ENCODE results near the gene PTP4A2. TPM values are rescaled to one million over a fixed set of nuclear protein-coding genes. Genes with fewer than 3 reads are reported as not detected.
"Not testable (repeated sequence)": the region's sequence is repeated elsewhere in the genome, so short reads cannot be mapped to it uniquely, and the experiment has no call there.

The PTP4A2 gene
- polyA plus RNA-seq, 1 experiment, result 239 TPM

- no peak for DNase-seq (ENCODE audit: low read depth)
- no peaks in the 10 kb centered on the region for H3K27me3 ChIP-seq (ENCODE audit: control insufficient read depth, insufficient read depth, low read length)
- H3K36me3 ChIP-seq (ENCODE audit: control insufficient read depth, insufficient read depth, low read length), result no peaks in the 10 kb centered on the region
- ChIA-PET POLR2A (no interaction called here), CTCF (interaction anchor here (1.0 to 6.8 kb wide), 4 partner anchors 12 to 16 kb away, joined by 3 to 42 read pairs (median 18); partner anchors contain the start of gene PTP4A2)
- TF ChIP-seq CTCF (IDR thresholded peaks at IDR 0.05; ENCODE audit: insufficient read depth, low read depth, low read length), result no peak
- H3K4me3 ChIP-seq (ENCODE audit: low read depth, low read length), result no peak overlapping the region
Observed at GRCh38 chr1:31951276-31951675, 13.1 kb upstream of the PTP4A2 start.

DNA sequence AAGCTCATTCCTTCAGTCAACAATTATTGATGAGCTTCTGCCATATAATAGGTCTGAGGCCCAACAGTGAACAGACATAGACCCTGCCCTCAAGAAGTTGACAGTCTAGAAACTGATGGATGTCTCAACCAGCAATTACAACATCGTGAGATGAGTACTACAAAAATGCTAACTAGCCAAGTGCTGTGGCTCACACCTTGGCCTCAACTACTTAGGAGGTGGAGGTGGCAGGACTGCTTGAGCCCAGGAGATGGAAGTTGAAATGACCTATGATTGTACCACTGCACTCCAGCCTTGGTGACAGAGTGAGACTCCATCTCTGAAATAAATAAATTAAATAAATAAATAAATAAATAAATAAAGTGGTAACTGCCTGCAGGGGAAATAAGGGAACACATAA, 11.7 kb upstream of the PTP4A2 start:
- no peaks in the 10 kb centered on the region for H3K27me3 ChIP-seq (ENCODE audit: control insufficient read depth, insufficient read depth, low read length)
- ChIA-PET POLR2A (no interaction called here), CTCF (interaction anchor here (1.2 to 6.8 kb wide), 2 partner anchors 11 to 14 kb away, joined by 3 to 42 read pairs; partner anchors contain the start of gene PTP4A2)
- no peak overlapping the region for H3K4me3 ChIP-seq (ENCODE audit: low read depth, low read length)
- no peak for TF ChIP-seq CTCF (IDR thresholded peaks at IDR 0.05; ENCODE audit: insufficient read depth, low read depth, low read length)
- H3K36me3 ChIP-seq (ENCODE audit: control insufficient read depth, insufficient read depth, low read length), result no peaks in the 10 kb centered on the region
- no peak for DNase-seq (ENCODE audit: low read depth)

DNA sequence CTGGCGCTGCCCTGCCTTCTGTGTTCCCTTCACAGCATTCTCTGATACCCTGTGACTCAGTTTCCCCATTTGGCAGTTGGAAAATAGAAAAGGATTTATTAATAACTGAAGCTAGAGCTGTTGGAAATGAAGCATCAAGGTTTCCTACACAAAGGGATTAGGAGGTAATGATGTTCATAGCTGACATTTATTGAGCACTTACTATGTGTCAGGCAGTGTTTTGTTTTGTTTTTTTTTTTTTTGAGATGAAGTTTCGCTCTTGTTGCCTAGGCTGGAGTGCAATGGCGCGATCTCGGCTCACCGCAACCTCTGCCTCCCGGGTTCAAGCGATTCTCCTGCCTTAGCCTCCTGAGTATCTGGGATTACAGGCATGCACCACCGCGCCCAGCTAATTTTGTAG, 7.5 kb upstream of the PTP4A2 start:
- H3K4me3 ChIP-seq (ENCODE audit: low read depth, low read length); DNase-seq (ENCODE audit: low read depth); H3K36me3 ChIP-seq (ENCODE audit: control insufficient read depth, insufficient read depth, low read length); POLR2A ChIA-PET; H3K27me3 ChIP-seq (ENCODE audit: control insufficient read depth, insufficient read depth, low read length): not testable (repeated sequence)
- CTCF ChIA-PET, result interaction anchor here (1.2 to 3.9 kb wide), 2 partner anchors 10 to 26 kb away, joined by 3 to 17 read pairs; no protein-coding TSS in a partner anchor

DNA sequence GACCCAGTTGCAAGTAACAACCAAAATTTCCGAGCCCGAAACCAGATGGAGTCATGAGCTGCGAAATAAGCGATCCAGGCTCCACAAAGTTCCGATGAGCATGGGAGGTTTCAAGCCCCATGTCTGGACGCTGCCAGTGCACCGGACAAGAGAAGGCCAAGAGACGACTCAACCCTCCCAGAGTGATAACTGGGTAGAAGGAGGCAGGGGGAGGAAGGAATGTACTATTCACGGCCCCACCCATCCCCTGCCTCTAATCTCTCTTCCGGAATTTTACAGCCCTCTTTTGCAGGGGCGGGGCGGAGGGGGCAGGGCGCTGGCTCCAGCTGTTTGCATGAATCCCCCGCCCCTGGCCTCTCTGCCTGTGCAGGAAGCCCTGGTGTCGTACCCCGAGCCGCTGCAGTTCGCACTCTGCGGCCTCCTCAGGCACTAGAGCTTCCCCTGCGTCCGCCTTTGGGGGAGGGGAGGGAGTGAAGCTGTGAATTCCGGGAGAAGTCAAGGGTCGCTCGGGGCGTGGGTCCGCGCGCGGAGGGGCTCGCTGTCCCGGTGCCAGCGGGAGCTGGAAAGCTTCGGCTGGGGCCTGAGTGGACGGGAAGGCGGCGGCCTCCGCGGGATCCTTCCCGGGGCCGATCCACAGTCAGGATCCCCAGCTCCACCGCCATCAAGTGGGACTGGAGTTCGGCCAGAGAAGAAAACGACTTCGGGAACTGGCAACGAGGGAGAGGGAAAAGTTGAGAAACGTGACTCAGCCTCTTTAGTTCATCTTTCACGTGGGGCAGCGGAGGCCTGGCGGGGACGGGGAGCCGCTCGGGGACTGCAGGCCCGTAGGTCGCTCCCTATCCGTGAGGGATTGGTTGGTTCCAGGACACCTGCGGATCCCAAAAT, 6.3 kb upstream of the PTP4A2 start:
- Histone ChIP-seq H3K4me3 (ENCODE audit: low read depth, low read length) (peak overlapping the region; percentile 31), H3K27me3 (ENCODE audit: control insufficient read depth, insufficient read depth, low read length) (no peaks in the 10 kb centered on the region), H3K36me3 (ENCODE audit: control insufficient read depth, insufficient read depth, low read length) (no peaks in the 10 kb centered on the region)
- TF ChIP-seq CTCF (IDR thresholded peaks at IDR 0.05; ENCODE audit: insufficient read depth, low read depth, low read length), result no peak
- no peak for DNase-seq (ENCODE audit: low read depth)
- ChIA-PET CTCF (interaction anchor here (0.8 to 3.9 kb wide), 9 partner anchors 10 to 156 kb away, joined by 3 to 17 read pairs (median 3); partner anchors contain the start of gene SPOCD1), POLR2A (interaction anchor here (0.8 kb wide), 1 partner anchor 12 kb away, joined by 4 read pairs; no protein-coding TSS in a partner anchor)

- Histone ChIP-seq H3K4me3 (ENCODE audit: low read depth, low read length) (no peak overlapping the region), H3K36me3 (ENCODE audit: control insufficient read depth, insufficient read depth, low read length) (no peaks in the 10 kb centered on the region), H3K27me3 (ENCODE audit: control insufficient read depth, insufficient read depth, low read length) (no peaks in the 10 kb centered on the region)
- DNase-seq (ENCODE audit: low read depth), result no peak
- CTCF ChIA-PET, result interaction anchor here (0.8 to 3.9 kb wide), 8 partner anchors 9 to 155 kb away, joined by 3 to 17 read pairs (median 4); partner anchors contain the start of gene SPOCD1
- POLR2A ChIA-PET, result interaction anchor here (0.8 kb wide), 1 partner anchor 12 kb away, joined by 4 read pairs; no protein-coding TSS in a partner anchor
- TF ChIP-seq CTCF (IDR thresholded peaks at IDR 0.05; ENCODE audit: insufficient read depth, low read depth, low read length), result no peak
Observed at GRCh38 chr1:31943546-31944184, 5.5 kb upstream of the PTP4A2 start.

GRCh38 chr1:31942061-31942460, 3.9 kb upstream of the PTP4A2 start:
- POLR2A ChIA-PET; H3K36me3 ChIP-seq (ENCODE audit: control insufficient read depth, insufficient read depth, low read length): not testable (repeated sequence)
- CTCF ChIA-PET, result interaction anchor here (0.5 to 3.9 kb wide), 5 partner anchors 14 to 153 kb away, joined by 3 to 17 read pairs (median 5); no protein-coding TSS in a partner anchor

More at GRCh38 chr1:31942061-31942460, 3.9 kb upstream of the PTP4A2 start:
- not testable (repeated sequence) for H3K4me3 ChIP-seq (ENCODE audit: low read depth, low read length); H3K27me3 ChIP-seq (ENCODE audit: control insufficient read depth, insufficient read depth, low read length); DNase-seq (ENCODE audit: low read depth)
